CD4-positive, alpha-beta memory T cell (primary cell): ENCODE results near the gene ATF5. TPM values are rescaled to one million over a fixed set of nuclear protein-coding genes. Genes with fewer than 3 reads are reported as not detected.

Experiments used
- CTCF ChIA-PET: fragments of 350-600 bp; sonication (Branson Sonifier 250); formaldehyde crosslinking; loops from one replicate; lab custom pipeline; 2021; ENCODE audit warnings: inconsistent platforms; ENCODE audit not compliant: partially characterized antibody; lab: Charles Lee
- POLR2A ChIA-PET: fragments of 350-600 bp; sonication (Branson Sonifier 250); formaldehyde crosslinking; loops from one replicate; lab custom pipeline; 2021; ENCODE audit not compliant: partially characterized antibody; lab: Charles Lee
- DNase-seq, 5 donors: peaks; one replicate each; pipeline versions ENCODE4 v3.0.0 to v3.0.0-alpha.2; 2020 to 2022; ENCODE audit warnings: mixed read lengths in 1 of 5
- H3K27ac ChIP-seq: one replicate; pipeline ENCODE4 v1.7.0; 2013; ENCODE audit warnings: low read depth, low read length
- H3K27me3 ChIP-seq: 2 replicates; pipeline ENCODE4 v1.7.0; 2013; ENCODE audit warnings: mild to moderate bottlenecking, low read length, moderate library complexity; ENCODE audit not compliant: insufficient read depth
- H3K36me3 ChIP-seq: 2 replicates; pipeline ENCODE4 v1.7.0; 2013; ENCODE audit warnings: mild to moderate bottlenecking, low read length, moderate library complexity; ENCODE audit not compliant: insufficient read depth
- H3K4me1 ChIP-seq: 2 replicates; pipeline ENCODE4 v1.7.0; 2013; ENCODE audit warnings: mild to moderate bottlenecking, low read length, moderate library complexity; ENCODE audit not compliant: insufficient read depth
- H3K4me3 ChIP-seq, 2 donors: one replicate each; pipeline ENCODE4 v1.7.0; 2013; ENCODE audit warnings: low read length in 2 of 2, mild to moderate bottlenecking in 1 of 2
- H3K9me3 ChIP-seq, 2 donors: one replicate each; pipeline ENCODE4 v1.7.0; 2013; ENCODE audit warnings: low read length in 2 of 2, control low read depth in 1 of 2; ENCODE audit not compliant: control insufficient read depth in 1 of 2
- H3K27ac Mint-ChIP-seq, 7 donors: one replicate each; pipeline ENCODE4 v1.8.0; 2020 to 2021; ENCODE audit warnings: mixed read lengths in 7 of 7, mild to moderate bottlenecking in 6 of 7, inconsistent platforms in 3 of 7, moderate library complexity in 3 of 7
- H3K27me3 Mint-ChIP-seq, 2 donors: one replicate each; pipeline ENCODE4 v1.8.0; 2020 to 2021; ENCODE audit warnings: mixed read lengths in 2 of 2
- H3K36me3 Mint-ChIP-seq, 2 donors: one replicate each; pipeline ENCODE4 v1.8.0; 2020 to 2021; ENCODE audit warnings: mixed read lengths in 2 of 2, inconsistent platforms in 1 of 2, mild to moderate bottlenecking in 1 of 2
- H3K4me1 Mint-ChIP-seq, 4 donors: one replicate each; pipeline ENCODE4 v1.8.0; 2020 to 2021; ENCODE audit warnings: mixed read lengths in 4 of 4, mild to moderate bottlenecking in 1 of 4
- H3K4me3 Mint-ChIP-seq, 8 donors: one replicate each; pipeline ENCODE4 v1.8.0; 2020 to 2021; ENCODE audit warnings: mixed read lengths in 8 of 8, mild to moderate bottlenecking in 7 of 8, moderate library complexity in 6 of 8, inconsistent platforms in 3 of 8
- H3K9me3 Mint-ChIP-seq, 8 donors: one replicate each; pipeline ENCODE4 v1.8.0; 2020 to 2021; ENCODE audit warnings: mixed read lengths in 8 of 8, mild to moderate bottlenecking in 5 of 8, inconsistent platforms in 3 of 8, moderate library complexity in 1 of 8
- intact Hi-C: fragments of 100-400 bp; cut with micrococcal nuclease; formaldehyde crosslinking; loops from one replicate; pipeline ENCODE4 v1.15.1; 2023
- polyA plus RNA-seq, 2 donors: library from polyadenylated mRNA; unstranded; fragments of 300-500 nt; fragmentation: Illumina TruSeq; gene quantifications; one replicate each; pipeline ENCODE4 v1.2.3, GENCODE V29; 2021
- total RNA-seq, 2 experiments: library from RNA; stranded (reverse); gene quantifications; one replicate each; pipeline ENCODE4 v1.2.3, GENCODE V29; 2021

Gene ATF5
- total and polyA plus RNA-seq, 4 experiments from 2014 or later, result 1.8 to 8.3 (median 5.1) TPM

DNA sequence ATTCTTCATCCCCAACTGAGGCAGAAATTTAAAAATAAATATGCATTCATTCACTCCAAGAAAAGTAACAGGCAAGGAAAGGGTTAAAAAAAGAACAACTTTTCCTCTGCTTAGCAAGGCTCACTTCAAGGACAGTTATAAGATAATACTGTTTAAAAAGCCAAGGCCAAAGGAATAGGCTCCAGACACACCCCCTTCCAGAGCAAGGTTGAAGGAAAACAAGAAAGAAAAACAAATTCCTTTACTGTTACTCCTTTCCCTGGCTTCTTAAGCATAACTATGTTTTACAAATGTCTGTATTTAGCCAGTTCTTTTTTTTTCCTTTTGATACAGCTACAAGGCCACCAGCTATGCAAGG is 23.5 kb downstream of the ATF5 start:
- CTCF ChIA-PET, result no interaction called here

DNA sequence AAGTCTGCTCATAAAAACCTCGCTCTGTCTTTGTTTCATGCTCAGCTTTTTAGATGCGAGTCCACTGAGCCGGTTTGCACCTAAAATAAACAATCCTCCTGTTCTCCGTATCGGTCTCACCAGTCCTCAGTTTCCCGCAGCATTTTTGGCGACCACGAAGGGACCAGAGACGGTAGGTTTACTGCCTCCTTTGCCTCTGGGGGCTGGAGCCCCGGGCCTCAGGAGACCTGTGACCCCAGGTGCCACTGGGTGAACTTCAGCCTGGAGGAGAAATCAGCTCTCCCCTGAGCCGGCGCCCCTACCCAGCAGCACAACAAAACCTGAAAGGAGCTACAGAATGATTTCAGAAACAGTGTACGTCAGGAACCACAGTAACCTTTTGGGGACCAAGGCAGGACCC is 23.9 kb downstream of the ATF5 start:
- Histone ChIP-seq H3K36me3 (no peaks in the 10 kb centered on the region), H3K27me3 (no peaks in the 10 kb centered on the region), H3K27ac (no peak overlapping the region), H3K4me1 (no peaks in the 10 kb centered on the region), H3K9me3 (no peaks in the 10 kb centered on the region), H3K4me3 (no peak overlapping the region)
- peaks cover 5 to 15% of the 10 kb centered on the region in 2 donors for H3K27me3 Mint-ChIP-seq
- ChIA-PET POLR2A (no interaction called here), CTCF (interaction anchor here (1.2 kb wide), 1 partner anchor 15 kb away, joined by 3 read pairs; no protein-coding TSS in a partner anchor)
- H3K4me3 Mint-ChIP-seq, result no peak overlapping the region
- no peak overlapping the region for H3K27ac Mint-ChIP-seq
- DNase-seq, result no peak
- intact Hi-C loops, result no loop called here
- no peaks in the 10 kb centered on the region for H3K4me1 Mint-ChIP-seq
- H3K9me3 Mint-ChIP-seq, result peaks cover 0 to 2% (median 0%) of the 10 kb centered on the region in 8 donors
- no peaks in the 10 kb centered on the region for H3K36me3 Mint-ChIP-seq

More for the DNA sequence above, 23.5 kb downstream of the ATF5 start:
- Mint-ChIP-seq H3K27me3 (peaks cover 5 to 15% of the 10 kb centered on the region in 2 donors), H3K4me1 (no peaks in the 10 kb centered on the region), H3K4me3 (no peak overlapping the region), H3K27ac (no peak overlapping the region), H3K36me3 (no peaks in the 10 kb centered on the region), H3K9me3 (peaks cover 0 to 2% (median 0%) of the 10 kb centered on the region in 8 donors)
- Histone ChIP-seq H3K27me3 (no peaks in the 10 kb centered on the region), H3K27ac (no peak overlapping the region), H3K4me1 (no peaks in the 10 kb centered on the region), H3K36me3 (no peaks in the 10 kb centered on the region), H3K9me3 (no peaks in the 10 kb centered on the region), H3K4me3 (no peak overlapping the region)
- POLR2A ChIA-PET, result no interaction called here
- DNase-seq, result no peak
- intact Hi-C loops, result no loop called here

DNA sequence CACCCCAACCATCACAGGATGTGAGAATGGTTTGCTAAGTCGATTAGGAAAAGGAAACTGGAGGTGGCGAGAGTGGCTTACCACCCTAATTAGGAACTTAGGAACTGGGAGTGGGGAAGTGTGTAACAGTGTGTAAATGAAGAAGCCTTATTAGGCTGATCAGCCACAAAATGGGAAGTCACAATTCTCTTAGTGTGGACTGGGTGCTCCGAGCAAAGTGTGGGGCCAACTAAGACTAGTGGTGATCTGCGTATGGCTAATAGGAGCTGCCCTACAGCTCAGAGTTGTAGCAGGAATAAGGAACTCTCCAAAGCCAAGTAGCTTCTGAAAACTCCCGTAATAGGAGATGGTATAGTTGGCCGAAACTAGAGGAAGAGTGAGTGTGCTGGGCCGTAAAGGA is 24.4 kb downstream of the ATF5 start:
- Mint-ChIP-seq H3K27ac (no peak overlapping the region), H3K27me3 (peaks cover 6 to 17% of the 10 kb centered on the region in 2 donors)

DNA sequence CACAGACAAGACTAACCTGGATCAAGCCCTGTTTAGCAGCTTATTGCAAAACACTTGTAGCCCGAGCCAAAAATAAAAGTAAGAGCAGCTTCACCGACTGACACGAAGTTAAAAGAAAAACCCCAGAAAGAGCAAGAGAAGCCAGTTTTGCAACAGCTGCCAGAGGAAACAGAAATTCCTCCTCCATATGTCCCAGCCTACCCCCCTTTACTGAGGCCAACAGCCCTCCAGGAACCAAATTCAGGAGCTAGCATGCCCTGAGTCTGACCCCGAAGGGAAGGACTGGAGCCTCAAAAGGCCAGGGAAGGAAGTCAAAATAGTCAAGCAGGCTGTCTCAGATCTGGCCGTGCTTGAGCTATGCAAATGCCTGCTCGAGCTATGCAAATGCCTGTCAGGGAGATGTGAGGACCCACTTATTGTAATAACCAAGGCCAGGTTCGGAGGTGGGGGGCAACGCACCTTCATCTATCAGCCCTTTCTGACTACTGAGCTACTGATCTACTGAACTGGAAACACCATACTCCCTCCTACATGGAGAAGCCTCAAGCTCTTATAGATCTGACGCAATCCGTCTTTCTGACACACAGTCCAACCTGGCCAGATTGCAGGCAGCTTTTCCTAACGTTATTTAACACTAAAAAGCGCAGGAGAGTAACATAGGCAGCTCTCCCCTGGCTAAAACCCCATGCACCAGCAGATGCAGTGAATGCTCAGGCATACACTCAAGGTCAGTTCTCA is 25.3 kb downstream of the ATF5 start:
- DNase-seq, result no peak
- Histone ChIP-seq H3K4me3 (no peak overlapping the region), H3K27ac (no peak overlapping the region), H3K36me3 (no peaks in the 10 kb centered on the region), H3K9me3 (no peaks in the 10 kb centered on the region), H3K27me3 (no peaks in the 10 kb centered on the region), H3K4me1 (no peaks in the 10 kb centered on the region)
- Mint-ChIP-seq H3K4me1 (no peaks in the 10 kb centered on the region), H3K27ac (peak overlapping the region in 1 of 7 donors; percentile 60), H3K4me3 (no peak overlapping the region), H3K27me3 (peaks cover 5 to 17% of the 10 kb centered on the region in 2 donors), H3K9me3 (peaks cover 0 to 2% (median 0%) of the 10 kb centered on the region in 8 donors), H3K36me3 (no peaks in the 10 kb centered on the region)
- ChIA-PET POLR2A (no interaction called here), CTCF (interaction anchor here (0.7 to 1.2 kb wide), 3 partner anchors 16 to 31 kb away, joined by 3 read pairs; no protein-coding TSS in a partner anchor)
- intact Hi-C loops, result no loop called here

More for the DNA sequence above, 24.4 kb downstream of the ATF5 start:
- Histone ChIP-seq H3K4me1 (no peaks in the 10 kb centered on the region), H3K4me3 (no peak overlapping the region), H3K9me3 (no peaks in the 10 kb centered on the region), H3K36me3 (no peaks in the 10 kb centered on the region), H3K27me3 (no peaks in the 10 kb centered on the region), H3K27ac (no peak overlapping the region)
- peaks cover 0 to 2% (median 0%) of the 10 kb centered on the region in 8 donors for H3K9me3 Mint-ChIP-seq
- H3K4me1 Mint-ChIP-seq, result no peaks in the 10 kb centered on the region
- H3K4me3 Mint-ChIP-seq, result no peak overlapping the region
- no peaks in the 10 kb centered on the region for H3K36me3 Mint-ChIP-seq
- no peak for DNase-seq
- ChIA-PET POLR2A (no interaction called here), CTCF (interaction anchor here (1.2 kb wide), 1 partner anchor 15 kb away, joined by 3 read pairs; no protein-coding TSS in a partner anchor)
- intact Hi-C loops, result no loop called here

DNA sequence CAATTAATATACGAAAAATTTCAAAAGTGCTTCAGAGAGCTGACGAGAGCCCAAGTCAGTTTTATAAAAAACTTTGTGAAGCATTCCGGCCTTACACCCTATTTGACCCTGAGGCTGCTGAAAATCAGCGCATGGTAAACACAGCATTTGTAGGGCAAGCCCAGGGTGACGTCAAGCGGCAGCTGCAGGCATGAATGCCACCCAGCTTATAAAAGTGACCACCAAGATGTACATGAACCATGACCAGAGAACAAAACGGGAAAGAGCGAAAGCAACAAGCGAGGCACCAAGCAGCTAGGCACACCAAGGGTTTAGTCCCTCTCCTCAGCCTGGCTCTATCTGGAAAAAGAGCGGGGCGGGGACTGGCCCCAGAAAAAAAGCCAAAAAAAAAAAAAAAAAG is 25.9 kb downstream of the ATF5 start:
- Mint-ChIP-seq H3K27ac (no peak overlapping the region), H3K27me3 (peaks cover 5 to 17% of the 10 kb centered on the region in 2 donors), H3K9me3 (peaks cover 0 to 2% (median 0%) of the 10 kb centered on the region in 8 donors), H3K4me3 (no peak overlapping the region), H3K36me3 (no peaks in the 10 kb centered on the region), H3K4me1 (no peaks in the 10 kb centered on the region)
- ChIA-PET CTCF (interaction anchor here (0.7 to 1.1 kb wide), 2 partner anchors 24 to 31 kb away, joined by 3 read pairs; no protein-coding TSS in a partner anchor), POLR2A (no interaction called here)
- Histone ChIP-seq H3K27ac (no peak overlapping the region), H3K4me1 (no peaks in the 10 kb centered on the region), H3K4me3 (no peak overlapping the region), H3K36me3 (no peaks in the 10 kb centered on the region), H3K9me3 (no peaks in the 10 kb centered on the region), H3K27me3 (no peaks in the 10 kb centered on the region)
- intact Hi-C loops, result no loop called here
- no peak for DNase-seq

DNA sequence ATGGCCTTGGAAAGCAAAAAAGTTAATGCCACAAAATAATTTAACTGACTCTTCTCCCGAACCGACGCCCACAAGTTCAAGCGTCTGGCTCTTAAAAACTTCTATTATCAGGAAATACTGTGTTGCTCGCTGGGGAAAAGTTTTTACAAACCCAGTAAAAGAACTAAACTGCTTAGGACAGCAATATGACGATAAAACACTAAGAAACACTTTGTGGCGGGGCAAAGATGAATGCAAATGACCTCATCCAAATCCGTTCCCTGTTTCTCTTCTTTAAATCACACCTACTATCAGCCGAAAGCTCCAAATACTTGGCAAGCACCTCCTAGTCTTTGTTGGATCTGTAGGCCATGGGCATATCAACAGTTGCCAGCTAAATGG is 27.1 kb downstream of the ATF5 start:
- Mint-ChIP-seq H3K4me1 (no peaks in the 10 kb centered on the region), H3K27me3 (peaks cover 3 to 17% of the 10 kb centered on the region in 2 donors), H3K27ac (no peak overlapping the region), H3K36me3 (no peaks in the 10 kb centered on the region), H3K4me3 (no peak overlapping the region), H3K9me3 (peaks cover 0 to 2% (median 0%) of the 10 kb centered on the region in 8 donors)
- no peak for DNase-seq
- CTCF ChIA-PET, result no interaction called here
- Histone ChIP-seq H3K4me3 (no peak overlapping the region), H3K36me3 (no peaks in the 10 kb centered on the region), H3K27me3 (no peaks in the 10 kb centered on the region), H3K9me3 (no peaks in the 10 kb centered on the region), H3K4me1 (no peaks in the 10 kb centered on the region), H3K27ac (no peak overlapping the region)
- intact Hi-C loops, result no loop called here
- POLR2A ChIA-PET, result no interaction called here

DNA sequence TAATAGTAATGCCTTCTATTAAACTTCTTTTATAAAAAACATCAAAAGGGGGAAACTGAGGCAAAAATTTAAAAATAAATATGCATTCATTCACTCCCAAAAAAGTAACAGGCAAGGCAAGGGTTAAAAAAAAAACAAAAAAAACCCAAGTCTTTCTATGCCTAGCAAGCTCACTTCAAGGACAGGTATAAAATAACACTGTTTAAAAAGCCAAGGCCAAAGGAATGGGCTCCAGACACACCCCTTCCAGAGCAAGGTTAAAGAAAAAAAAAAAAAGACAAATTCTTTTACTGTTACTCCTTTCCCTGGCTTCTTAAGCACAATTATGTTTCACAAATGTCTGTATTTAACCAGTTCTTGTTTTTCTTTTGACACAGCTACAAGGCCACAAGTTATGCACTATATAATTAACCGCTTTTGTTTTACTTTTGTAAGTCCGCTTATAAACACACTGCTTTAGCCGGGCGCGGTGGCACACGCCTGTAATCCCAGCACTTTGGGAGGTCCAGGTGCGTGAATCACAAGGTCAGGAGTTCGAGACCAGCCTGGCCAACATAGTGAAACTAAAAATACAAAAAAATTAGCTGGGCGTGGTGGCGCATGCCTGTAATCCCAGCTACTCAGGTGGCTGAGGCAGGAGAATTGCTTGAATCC is 28.4 kb downstream of the ATF5 start:
- no peak overlapping the region for H3K27ac Mint-ChIP-seq
- Histone ChIP-seq H3K4me1 (no peaks in the 10 kb centered on the region), H3K27ac (no peak overlapping the region), H3K27me3 (no peaks in the 10 kb centered on the region), H3K9me3 (no peaks in the 10 kb centered on the region), H3K4me3 (no peak overlapping the region), H3K36me3 (no peaks in the 10 kb centered on the region)
- CTCF ChIA-PET, result no interaction called here
- no peak overlapping the region for H3K4me3 Mint-ChIP-seq
- H3K4me1 Mint-ChIP-seq, result no peaks in the 10 kb centered on the region
- H3K36me3 Mint-ChIP-seq, result no peaks in the 10 kb centered on the region
- H3K9me3 Mint-ChIP-seq, result peaks cover 0 to 8% (median 0%) of the 10 kb centered on the region in 8 donors
- no peak for DNase-seq
- peaks cover 6 to 14% of the 10 kb centered on the region in 2 donors for H3K27me3 Mint-ChIP-seq
- POLR2A ChIA-PET, result no interaction called here
- intact Hi-C loops, result no loop called here
